ENCODE results near the gene CFAP54. TPM values are rescaled to one million over a fixed set of nuclear protein-coding genes. Genes with fewer than 3 reads are reported as not detected.

Gene CFAP54
- total RNA-seq, 1 donor from 2014 or later = 13.1 TPM

DNA sequence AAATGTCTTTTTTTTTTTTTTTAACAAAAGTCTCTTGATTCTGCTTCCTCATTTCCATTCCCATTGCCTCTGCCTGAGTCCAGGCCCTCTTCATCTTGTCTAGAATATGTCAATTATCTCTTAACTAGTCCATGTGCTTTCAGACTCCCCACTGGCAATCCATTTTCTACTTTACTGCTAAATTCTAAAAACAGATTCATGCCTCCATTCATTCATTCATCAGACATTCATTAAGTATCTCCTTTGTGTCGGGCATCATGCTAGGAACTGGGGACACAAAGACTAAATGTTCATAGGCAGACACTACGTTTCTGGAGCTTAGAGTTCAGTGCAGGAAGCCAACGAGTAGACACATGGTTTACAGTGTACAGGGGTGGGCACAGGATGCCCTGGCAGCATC, 408.0 kb downstream of the CFAP54 start:
- DNase-seq = no peak

GRCh38 chr12:96901175-96901574, 411.8 kb downstream of the CFAP54 start:
- DNase-seq = no peak

GRCh38 chr12:96902076-96902475, 412.7 kb downstream of the CFAP54 start:
- DNase-seq = peak; percentile 7

GRCh38 chr12:96906498-96906848, 417.1 kb downstream of the CFAP54 start:
- no peak for DNase-seq

DNA sequence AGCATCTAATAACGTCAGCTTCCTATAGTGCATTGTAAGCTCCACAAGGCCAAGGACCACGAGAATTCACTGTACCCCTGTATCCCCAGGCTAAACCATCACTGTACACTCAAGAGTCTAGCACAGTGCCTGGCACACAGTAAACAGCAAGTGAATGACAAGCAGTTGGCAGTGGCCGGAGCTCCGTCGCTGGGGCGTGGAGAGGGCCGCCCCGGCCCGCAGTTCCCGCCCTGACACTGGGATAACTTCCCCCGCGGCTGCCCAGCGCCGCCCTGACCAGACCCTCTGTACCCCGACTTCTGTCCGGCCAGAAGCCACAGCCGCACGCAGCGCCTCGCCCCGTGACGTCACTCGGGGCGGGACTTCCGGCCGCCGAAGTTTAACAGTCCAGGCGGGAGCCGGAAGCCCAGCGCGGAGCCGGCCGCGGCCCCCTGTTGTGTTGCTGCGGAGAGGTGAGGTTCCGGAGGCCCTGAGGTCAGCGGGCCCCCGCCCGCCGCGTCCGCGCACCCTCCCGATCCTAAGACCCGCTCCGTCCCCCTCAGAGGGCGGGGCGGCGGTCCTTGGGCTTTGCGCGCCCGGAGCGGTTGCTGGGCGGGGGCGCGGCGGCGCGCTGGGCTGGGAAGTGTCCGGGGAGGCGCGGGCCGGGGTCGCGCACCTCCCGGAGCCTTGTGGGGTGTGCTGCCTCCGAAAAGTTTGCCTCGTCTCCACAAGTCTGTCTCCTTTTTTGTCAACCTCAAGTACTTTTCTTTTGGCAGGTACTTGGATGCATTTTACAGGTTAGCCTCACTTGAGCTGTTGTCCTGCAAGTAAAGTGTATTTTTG, 417.7 kb downstream of the CFAP54 start, which contains the start of gene NEDD1:
Gene NEDD1 (plus strand): TSS at position 409 of the 822 bp plus-strand sequence. CDS start 2,503 bp downstream, outside the sequence.
- peak; percentile 83 for DNase-seq

DNA sequence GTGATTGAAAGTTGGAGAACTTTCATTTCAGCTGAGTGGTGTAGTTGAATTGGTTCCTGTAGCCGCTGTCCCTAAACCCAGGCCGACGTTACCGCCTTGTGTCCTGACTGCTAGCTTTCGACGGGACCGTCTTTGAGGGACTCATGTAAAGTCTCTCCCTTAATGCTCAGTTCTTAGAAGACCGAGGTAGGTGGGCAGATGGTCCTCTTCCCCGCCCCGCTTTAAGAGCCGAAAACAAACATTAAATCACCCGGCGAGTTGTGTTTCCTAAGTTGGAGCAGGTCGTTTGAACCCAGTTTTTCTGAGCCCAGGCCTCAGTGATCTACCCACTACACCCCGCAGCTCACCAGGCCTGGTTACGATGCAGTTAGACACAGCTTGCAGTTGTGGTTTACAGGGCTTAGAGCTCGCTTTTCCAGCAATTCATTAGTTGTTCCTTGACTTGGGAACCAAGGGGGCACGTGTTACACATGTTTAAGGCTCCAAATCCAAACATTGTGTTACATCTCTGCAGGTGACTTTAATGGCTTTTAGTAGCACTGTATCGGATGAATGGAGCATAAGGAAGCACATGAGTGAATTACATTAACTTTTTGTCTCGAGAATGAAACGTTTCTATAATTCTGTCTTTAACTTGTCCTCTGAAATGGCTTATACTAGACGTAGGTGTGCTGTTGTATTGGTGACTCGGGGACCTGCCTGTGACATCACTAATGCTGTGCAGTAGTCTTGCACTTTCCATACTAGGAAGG, 418.5 kb downstream of the CFAP54 start:
- peak; percentile 50 for DNase-seq

DNA sequence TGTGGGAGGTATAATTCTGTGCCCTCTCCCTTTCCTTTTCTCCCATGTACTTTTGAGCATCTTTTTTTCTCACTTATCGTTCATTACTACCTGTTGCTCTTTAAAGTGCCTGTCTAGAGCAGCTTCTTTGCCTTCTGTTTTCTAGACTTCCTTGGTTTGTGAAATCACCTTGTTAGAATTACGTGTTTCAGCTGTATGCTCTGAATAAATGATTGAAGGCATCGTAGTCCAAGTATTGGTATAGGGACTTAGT, 419.0 kb downstream of the CFAP54 start:
- DNase-seq = no peak

GRCh38 chr12:96912261-96912660, 422.9 kb downstream of the CFAP54 start:
- no peak for DNase-seq

- DNase-seq = no peak
Observed at GRCh38 chr12:96912943-96913342, 423.6 kb downstream of the CFAP54 start.

DNA sequence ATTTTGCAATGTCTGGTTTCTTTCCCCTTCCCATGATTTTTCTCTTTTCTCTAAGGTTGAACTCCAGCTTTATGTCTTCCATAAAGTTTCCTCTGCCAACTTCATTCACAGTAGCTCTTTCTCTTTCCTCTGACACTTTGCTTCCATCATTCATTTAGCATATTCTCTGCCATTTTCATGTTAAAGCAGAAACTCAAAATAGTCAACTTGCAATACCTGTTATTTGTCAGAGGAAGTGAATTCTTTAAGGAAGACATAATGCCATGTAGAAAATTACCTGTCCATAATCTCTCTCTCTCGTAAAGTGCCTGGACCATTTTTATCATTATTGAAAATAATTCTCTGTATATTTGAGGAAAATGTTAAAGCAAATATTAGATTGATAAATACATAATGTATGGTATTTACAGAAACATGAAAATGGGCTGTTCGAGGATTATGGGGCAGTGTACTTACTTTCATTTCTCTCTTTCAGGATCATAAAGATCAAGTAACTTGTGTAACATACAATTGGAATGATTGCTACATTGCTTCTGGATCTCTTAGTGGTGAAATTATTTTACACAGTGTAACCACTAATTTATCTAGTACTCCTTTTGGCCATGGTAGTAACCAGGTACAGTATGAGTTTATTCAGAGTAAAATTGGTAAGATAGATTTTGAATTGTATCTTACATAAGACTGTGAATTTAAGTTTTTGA, 430.3 kb downstream of the CFAP54 start:
- DNase-seq = no peak

Other genes with a start within 250 kb of the CFAP54 start
- 182 and 232 TPM in 2 replicates for gene CDK17, start 89.1 kb upstream of the CFAP54 start, total RNA-seq

Measured in dermis blood vessel endothelial cell (primary cell).